CD8-positive, alpha-beta memory T cell (primary cell): ENCODE data around the gene DIAPH2. TPM values are rescaled to one million over a fixed set of nuclear protein-coding genes. Genes with fewer than 3 reads are reported as not detected.

ENCODE experiments used
- CTCF ChIA-PET: fragments of 350-600 bp; sonication (Branson Sonifier 250); formaldehyde crosslinking; loops from one replicate; lab custom pipeline; 2021; ENCODE audit warnings: antibody characterized with exemption; lab: Charles Lee
- POLR2A ChIA-PET: fragments of 350-600 bp; sonication (Branson Sonifier 250); formaldehyde crosslinking; loops from one replicate; lab custom pipeline; 2021; ENCODE audit warnings: antibody characterized with exemption; lab: Charles Lee
- DNase-seq, 5 donors: peaks; one replicate each; pipeline versions ENCODE4 v3.0.0 to v3.0.0-alpha.2; 2020 to 2022; ENCODE audit warnings: mixed read lengths in 1 of 5
- H3K27ac ChIP-seq: one replicate; pipeline ENCODE4 v1.7.0; 2013; ENCODE audit warnings: low read depth, mild to moderate bottlenecking, low read length, moderate library complexity
- H3K27me3 ChIP-seq: 2 replicates; pipeline ENCODE4 v1.7.0; 2013; ENCODE audit warnings: low read length, mild to moderate bottlenecking; ENCODE audit not compliant: insufficient read depth, poor library complexity, severe bottlenecking
- H3K36me3 ChIP-seq: 2 replicates; pipeline ENCODE4 v1.7.0; 2013; ENCODE audit warnings: mild to moderate bottlenecking, low read length, moderate library complexity; ENCODE audit not compliant: insufficient read depth
- H3K4me1 ChIP-seq: 2 replicates; pipeline ENCODE4 v1.7.0; 2013; ENCODE audit warnings: mild to moderate bottlenecking, low read length, moderate library complexity; ENCODE audit not compliant: insufficient read depth
- H3K4me3 ChIP-seq: 2 replicates; pipeline ENCODE4 v1.7.0; 2013; ENCODE audit warnings: mild to moderate bottlenecking, low read length
- H3K9me3 ChIP-seq: 2 replicates; pipeline ENCODE4 v1.7.0; 2013; ENCODE audit warnings: mild to moderate bottlenecking, low read length
- H3K27ac Mint-ChIP-seq, 8 donors: one replicate each; pipeline ENCODE4 v1.8.0; 2020 to 2021; ENCODE audit warnings: mixed read lengths in 8 of 8, mild to moderate bottlenecking in 6 of 8, inconsistent platforms in 3 of 8, moderate library complexity in 3 of 8
- H3K27me3 Mint-ChIP-seq, 2 donors: one replicate each; pipeline ENCODE4 v1.8.0; 2020 to 2021; ENCODE audit warnings: mixed read lengths in 2 of 2, mild to moderate bottlenecking in 1 of 2, moderate library complexity in 1 of 2
- H3K36me3 Mint-ChIP-seq, 3 donors: one replicate each; pipeline ENCODE4 v1.8.0; 2020 to 2021; ENCODE audit warnings: mixed read lengths in 3 of 3, inconsistent platforms in 1 of 3, mild to moderate bottlenecking in 1 of 3
- H3K4me1 Mint-ChIP-seq, 3 donors: one replicate each; pipeline ENCODE4 v1.8.0; 2020 to 2021; ENCODE audit warnings: mixed read lengths in 3 of 3, inconsistent platforms in 1 of 3, mild to moderate bottlenecking in 1 of 3
- H3K4me3 Mint-ChIP-seq, 7 donors: one replicate each; pipeline ENCODE4 v1.8.0; 2020 to 2021; ENCODE audit warnings: mixed read lengths in 7 of 7, mild to moderate bottlenecking in 6 of 7, moderate library complexity in 4 of 7, inconsistent platforms in 2 of 7
- H3K9me3 Mint-ChIP-seq, 5 donors: one replicate each; pipeline ENCODE4 v1.8.0; 2020 to 2022; ENCODE audit warnings: mixed read lengths in 5 of 5, mild to moderate bottlenecking in 3 of 5, moderate library complexity in 2 of 5, inconsistent platforms in 1 of 5
- polyA plus RNA-seq: library from polyadenylated mRNA; unstranded; fragments of 300-500 nt; fragmentation: Illumina TruSeq; gene quantifications from one replicate; pipeline ENCODE4 v1.2.3, GENCODE V29; 2021
- total RNA-seq, 2 experiments: library from RNA; stranded (reverse); gene quantifications; one replicate each; pipeline ENCODE4 v1.2.3, GENCODE V29; 2021

The DIAPH2 gene
- total and polyA plus RNA-seq, 3 experiments from 2014 or later, result 5.6 to 11.5 (median 6.0) TPM

- H3K27ac Mint-ChIP-seq, result no peak overlapping the region
- no peak overlapping the region for H3K4me3 Mint-ChIP-seq
- H3K36me3 Mint-ChIP-seq, result peaks cover 0 to 14% (median 0%) of the 10 kb centered on the region in 3 donors
- H3K4me3 ChIP-seq, result no peak overlapping the region
- no peak for DNase-seq
- no peaks in the 10 kb centered on the region for H3K4me1 Mint-ChIP-seq
- ChIA-PET POLR2A (no interaction called here), CTCF (no interaction called here)
- no peaks in the 10 kb centered on the region for H3K36me3 ChIP-seq
- no peaks in the 10 kb centered on the region for H3K27me3 ChIP-seq
- peaks cover 0 to 3% of the 10 kb centered on the region in 2 donors for H3K27me3 Mint-ChIP-seq
- H3K9me3 Mint-ChIP-seq, result peaks cover 0 to 2% (median 0%) of the 10 kb centered on the region in 5 donors
- no peaks in the 10 kb centered on the region for H3K9me3 ChIP-seq
- H3K27ac ChIP-seq, result no peak overlapping the region
- H3K4me1 ChIP-seq, result no peaks in the 10 kb centered on the region
These were observed 434.9 kb downstream of the DIAPH2 start for GRCh38 chrX:97119474-97120109.

DNA sequence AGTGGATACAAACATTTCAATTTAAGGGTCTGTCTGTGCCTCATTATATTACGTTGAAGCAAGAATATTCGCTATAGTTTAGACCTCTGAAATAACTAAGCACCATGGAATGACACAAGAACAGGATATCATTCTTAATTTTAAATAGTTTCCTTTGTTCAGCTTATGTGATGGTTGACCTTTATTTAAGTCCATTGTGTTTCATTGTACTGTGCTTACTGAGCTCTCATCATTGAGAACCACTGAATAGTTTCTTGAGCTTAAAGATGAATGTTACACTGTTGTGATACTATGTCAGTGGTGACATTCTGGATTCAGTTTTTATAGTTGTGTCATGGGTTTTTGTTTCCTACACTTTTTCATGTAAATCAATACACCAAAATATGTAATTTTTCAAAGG, 438.4 kb downstream of the DIAPH2 start:
- no peak overlapping the region for H3K4me3 Mint-ChIP-seq
- H3K27me3 Mint-ChIP-seq, result peaks cover 0 to 3% of the 10 kb centered on the region in 2 donors
- peaks cover 0 to 2% (median 0%) of the 10 kb centered on the region in 5 donors for H3K9me3 Mint-ChIP-seq
- ChIA-PET POLR2A (no interaction called here), CTCF (no interaction called here)
- Histone ChIP-seq H3K4me1 (no peaks in the 10 kb centered on the region), H3K36me3 (no peaks in the 10 kb centered on the region), H3K4me3 (no peak overlapping the region), H3K27ac (no peak overlapping the region), H3K9me3 (no peaks in the 10 kb centered on the region), H3K27me3 (no peaks in the 10 kb centered on the region)
- H3K27ac Mint-ChIP-seq, result no peak overlapping the region
- no peak for DNase-seq
- no peaks in the 10 kb centered on the region for H3K4me1 Mint-ChIP-seq
- peaks cover 0 to 3% (median 3%) of the 10 kb centered on the region in 3 donors for H3K36me3 Mint-ChIP-seq

DNA sequence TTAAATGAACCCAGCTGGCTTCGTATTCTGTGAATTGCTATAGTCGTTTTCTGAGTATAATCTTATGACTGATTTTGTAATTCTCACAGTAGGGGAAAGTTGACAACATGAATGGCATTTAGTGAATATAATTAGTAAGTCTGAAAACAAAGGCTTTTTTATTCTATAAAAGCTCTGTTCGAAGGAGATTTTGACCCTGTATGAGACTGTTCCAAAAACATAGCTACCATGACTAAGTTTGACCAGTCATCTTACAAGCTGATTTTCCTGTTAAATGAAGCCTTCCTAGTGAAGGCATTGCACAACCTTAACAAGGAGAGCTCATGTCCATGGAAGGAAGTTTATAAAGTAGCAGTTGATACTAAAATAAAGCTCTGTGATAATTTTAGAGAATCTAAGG, 441.4 kb downstream of the DIAPH2 start:
- no peaks in the 10 kb centered on the region for H3K27me3 ChIP-seq
- no peaks in the 10 kb centered on the region for H3K9me3 Mint-ChIP-seq
- no peak overlapping the region for H3K4me3 Mint-ChIP-seq
- no peak overlapping the region for H3K27ac Mint-ChIP-seq
- H3K27me3 Mint-ChIP-seq, result peaks cover 0 to 1% of the 10 kb centered on the region in 2 donors
- H3K4me1 ChIP-seq, result no peaks in the 10 kb centered on the region
- ChIA-PET CTCF (no interaction called here), POLR2A (no interaction called here)
- DNase-seq, result no peak
- no peaks in the 10 kb centered on the region for H3K9me3 ChIP-seq
- no peaks in the 10 kb centered on the region for H3K4me1 Mint-ChIP-seq
- H3K36me3 ChIP-seq, result no peaks in the 10 kb centered on the region
- H3K4me3 ChIP-seq, result no peak overlapping the region
- peaks cover 0 to 5% (median 0%) of the 10 kb centered on the region in 3 donors for H3K36me3 Mint-ChIP-seq
- no peak overlapping the region for H3K27ac ChIP-seq

- Histone ChIP-seq H3K9me3 (no peaks in the 10 kb centered on the region), H3K36me3 (no peaks in the 10 kb centered on the region), H3K27ac (no peak overlapping the region), H3K4me3 (no peak overlapping the region), H3K27me3 (no peaks in the 10 kb centered on the region), H3K4me1 (no peaks in the 10 kb centered on the region)
- no peak overlapping the region for H3K4me3 Mint-ChIP-seq
- peaks cover 0 to 6% (median 0%) of the 10 kb centered on the region in 3 donors for H3K36me3 Mint-ChIP-seq
- H3K27ac Mint-ChIP-seq, result no peak overlapping the region
- ChIA-PET CTCF (no interaction called here), POLR2A (no interaction called here)
- H3K27me3 Mint-ChIP-seq, result no peaks in the 10 kb centered on the region
- no peak for DNase-seq
- H3K4me1 Mint-ChIP-seq, result no peaks in the 10 kb centered on the region
- H3K9me3 Mint-ChIP-seq, result no peaks in the 10 kb centered on the region
These were observed 448.2 kb downstream of the DIAPH2 start for GRCh38 chrX:97132664-97133415.

GRCh38 chrX:97145934-97146333, 461.3 kb downstream of the DIAPH2 start:
- H3K36me3 ChIP-seq, result no peaks in the 10 kb centered on the region
- no peak overlapping the region for H3K4me3 ChIP-seq
- Mint-ChIP-seq H3K4me3 (no peak overlapping the region), H3K9me3 (no peaks in the 10 kb centered on the region), H3K27me3 (no peaks in the 10 kb centered on the region), H3K36me3 (peaks cover 0 to 4% (median 3%) of the 10 kb centered on the region in 3 donors), H3K27ac (no peak overlapping the region), H3K4me1 (no peaks in the 10 kb centered on the region)
- CTCF ChIA-PET, result no interaction called here
- H3K27me3 ChIP-seq, result no peaks in the 10 kb centered on the region
- no peak overlapping the region for H3K27ac ChIP-seq
- POLR2A ChIA-PET, result no interaction called here
- H3K4me1 ChIP-seq, result no peaks in the 10 kb centered on the region
- H3K9me3 ChIP-seq, result no peaks in the 10 kb centered on the region
- no peak for DNase-seq

GRCh38 chrX:97155816-97156215, 471.2 kb downstream of the DIAPH2 start:
- Mint-ChIP-seq H3K27me3 (no peaks in the 10 kb centered on the region), H3K27ac (no peak overlapping the region), H3K4me1 (peaks cover 7 to 16% (median 8%) of the 10 kb centered on the region in 3 donors), H3K36me3 (no peaks in the 10 kb centered on the region), H3K9me3 (no peaks in the 10 kb centered on the region), H3K4me3 (no peak overlapping the region)
- no peak overlapping the region for H3K4me3 ChIP-seq
- no peaks in the 10 kb centered on the region for H3K9me3 ChIP-seq
- no peak overlapping the region for H3K27ac ChIP-seq
- CTCF ChIA-PET, result no interaction called here
- H3K4me1 ChIP-seq, result no peaks in the 10 kb centered on the region
- DNase-seq, result no peak
- POLR2A ChIA-PET, result no interaction called here
- no peaks in the 10 kb centered on the region for H3K36me3 ChIP-seq
- H3K27me3 ChIP-seq, result no peaks in the 10 kb centered on the region

GRCh38 chrX:97158269-97158668, 473.6 kb downstream of the DIAPH2 start:
- Mint-ChIP-seq H3K4me3 (no peak overlapping the region), H3K36me3 (no peaks in the 10 kb centered on the region), H3K9me3 (no peaks in the 10 kb centered on the region), H3K27ac (no peak overlapping the region), H3K27me3 (no peaks in the 10 kb centered on the region), H3K4me1 (peaks cover 7 to 16% (median 8%) of the 10 kb centered on the region in 3 donors)
- H3K36me3 ChIP-seq, result no peaks in the 10 kb centered on the region
- no peak overlapping the region for H3K4me3 ChIP-seq
- no peaks in the 10 kb centered on the region for H3K4me1 ChIP-seq
- H3K9me3 ChIP-seq, result no peaks in the 10 kb centered on the region
- no peak for DNase-seq
- ChIA-PET POLR2A (no interaction called here), CTCF (no interaction called here)
- no peak overlapping the region for H3K27ac ChIP-seq
- no peaks in the 10 kb centered on the region for H3K27me3 ChIP-seq

DNA sequence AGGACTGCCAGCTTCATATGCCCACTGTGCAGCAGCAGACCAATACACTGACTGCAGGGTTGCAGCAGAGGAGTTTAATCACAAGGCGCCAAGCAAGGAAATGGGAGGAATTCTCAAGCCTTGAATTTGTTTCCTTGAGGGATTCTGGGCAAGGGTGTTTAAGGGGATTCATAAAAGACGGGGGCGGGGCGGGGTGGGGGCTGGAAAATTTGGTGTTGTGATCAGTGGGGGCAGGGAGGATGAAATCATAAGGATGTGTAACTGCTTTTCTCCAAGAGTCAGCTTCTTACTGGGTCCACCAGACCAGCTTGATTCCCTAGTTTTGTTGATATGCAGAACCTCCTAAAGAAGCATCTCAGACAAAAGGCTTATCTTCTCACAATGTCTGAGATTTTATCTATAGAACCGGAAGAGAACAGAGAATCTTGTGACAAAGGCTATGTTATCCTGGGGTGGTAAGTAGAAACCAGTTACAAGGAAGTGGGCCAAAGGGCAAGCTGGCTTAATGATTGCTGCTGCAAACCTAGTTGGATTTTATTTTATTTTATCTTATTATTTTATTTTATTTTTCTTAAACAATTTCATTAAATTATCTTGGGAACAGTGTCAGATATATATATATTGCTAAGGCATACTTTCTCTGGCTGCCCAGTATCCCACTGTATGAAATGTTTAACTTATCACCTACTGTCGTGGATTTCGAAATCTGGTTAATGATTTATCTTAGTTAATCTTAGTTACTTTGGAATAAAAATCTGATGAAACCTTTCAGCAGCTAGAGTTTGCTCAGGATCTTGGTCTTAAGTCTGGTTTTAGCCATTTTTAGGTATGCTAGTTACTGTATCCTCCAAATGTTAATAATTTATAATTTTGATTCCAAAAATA, 475.5 kb downstream of the DIAPH2 start:
- POLR2A ChIA-PET, result no interaction called here
- peaks cover 7 to 16% (median 8%) of the 10 kb centered on the region in 3 donors for H3K4me1 Mint-ChIP-seq
- no peaks in the 10 kb centered on the region for H3K27me3 Mint-ChIP-seq
- no peaks in the 10 kb centered on the region for H3K9me3 Mint-ChIP-seq
- H3K27ac ChIP-seq, result no peak overlapping the region
- no peak overlapping the region for H3K27ac Mint-ChIP-seq
- H3K36me3 Mint-ChIP-seq, result no peaks in the 10 kb centered on the region
- H3K9me3 ChIP-seq, result no peaks in the 10 kb centered on the region
- H3K4me1 ChIP-seq, result no peaks in the 10 kb centered on the region
- no peaks in the 10 kb centered on the region for H3K36me3 ChIP-seq
- no peaks in the 10 kb centered on the region for H3K27me3 ChIP-seq
- CTCF ChIA-PET, result no interaction called here
- DNase-seq, result no peak
- no peak overlapping the region for H3K4me3 Mint-ChIP-seq
- no peak overlapping the region for H3K4me3 ChIP-seq
